H1 (cell line): Measurements from ENCODE around the gene MPV17L. TPM values are rescaled to one million over a fixed set of nuclear protein-coding genes. Genes with fewer than 3 reads are reported as not detected.

Source experiments
- ATF2 ChIP-seq: IDR thresholded peaks from 2 replicates; pipeline ENCODE4 v1.6.1; 2012; ENCODE audit warnings: low read length, inconsistent platforms
- CTCF ChIP-seq, 3 experiments: IDR thresholded peaks; 1 replicate in 2 of 3; 2 replicates in 1 of 3; pipeline versions ENCODE4 v1.5.1 to v1.6.1; 2011; ENCODE audit warnings: low read length in 3 of 3, mild to moderate bottlenecking in 3 of 3, inconsistent platforms in 2 of 3, low read depth in 1 of 3, moderate library complexity in 1 of 3; ENCODE audit not compliant: insufficient read depth in 1 of 3; ENCODE audit errors: control extremely low read depth in 1 of 3
- EZH2 ChIP-seq: fragments of 200-600 bp; sonication (generic); IDR thresholded peaks from 2 replicates; pipeline ENCODE4 v1.7.1; 2012; ENCODE audit warnings: low read depth, mild to moderate bottlenecking, moderate library complexity, low read length, inconsistent platforms; ENCODE audit not compliant: severe bottlenecking
- GABPA ChIP-seq: IDR thresholded peaks from 2 replicates; pipeline ENCODE4 v1.6.1; 2011; ENCODE audit warnings: mild to moderate bottlenecking, low read length, moderate library complexity, borderline replicate concordance; ENCODE audit not compliant: insufficient read depth
- MAX ChIP-seq: IDR thresholded peaks from 2 replicates; pipeline ENCODE4 v1.6.1; 2012; ENCODE audit warnings: inconsistent platforms
- SIRT6 ChIP-seq: IDR thresholded peaks from one replicate; pipeline ENCODE4 v1.7.1; 2012; ENCODE audit warnings: low read length, inconsistent platforms
- TCF12 ChIP-seq: IDR thresholded peaks from 2 replicates; pipeline ENCODE4 v1.6.1; 2011; ENCODE audit warnings: low read depth, mild to moderate bottlenecking, low read length
- USF2 ChIP-seq: IDR thresholded peaks from 2 replicates; pipeline ENCODE4 v1.6.1; 2011; ENCODE audit warnings: low read length, improper control_type of control experiment
- polyA plus RNA-seq, 7 experiments: library from polyadenylated mRNA; depleted of rRNA in 3 of 7; stranded (reverse) in 5 of 7; unstranded in 2 of 7; fragments of >200 nt in 5 of 7; fragments of 200-250 nt in 2 of 7; gene quantifications; 1 replicate in 5 of 7; 2 replicates in 1 of 7; 4 replicates in 1 of 7; pipeline versions ENCODE4 v1.2.1 to v1.2.3, GENCODE V29; 2011 to 2013; ENCODE audit warnings: missing spikeins in 2 of 7, mixed read lengths in 2 of 7
- total RNA-seq: library from RNA; stranded (reverse); fragmentation: NEBNext Ultra II Directional; extraction: Animal tissue kit (Norgen Biotek cat#: 25700); gene quantifications from 2 replicates; pipeline ENCODE4 v1.2.1, GENCODE V29; 2021

MPV17L gene
- total and polyA plus RNA-seq, 2 of the 8 experiments (the other 6 are each of a cell fraction or from before 2014, with no cell fraction given), result 6.7 to 8.2 TPM

- no peak for TF ChIP-seq CTCF (IDR thresholded peaks at IDR 0.05; ENCODE audit: control extremely low read depth in 1 of 3, insufficient read depth in 1 of 3, low read depth in 1 of 3, low read length in 3 of 3)
- TF ChIP-seq ATF2, result no peak
- TF ChIP-seq TCF12, result no peak
- no peak for TF ChIP-seq GABPA
- no peak for TF ChIP-seq SIRT6
- no peak for TF ChIP-seq USF2
- TF ChIP-seq EZH2, result no peak
- no peak for TF ChIP-seq MAX
These were observed 64.2 kb downstream of the MPV17L start (continued) for GRCh38 chr16:15459791-15460190.
